OCI-LY7 (cell line): ENCODE measurements around the gene ACKR1. TPM values are rescaled to one million over a fixed set of nuclear protein-coding genes. Genes with fewer than 3 reads are reported as not detected.

ENCODE experiments used
- BruUV-seq: library from RNA; stranded (reverse); fragments of 400-500 nt; replicated peaks from 2 replicates; lab custom pipeline; 2021; lab: Mats Ljungman, UMichigan
- CTCF ChIA-PET: fragments of 300-600 bp; sonication (Branson Sonifier 250); formaldehyde crosslinking; loops from one replicate; lab custom pipeline; 2022; ENCODE audit warnings: antibody characterized with exemption; ENCODE audit not compliant: unreplicated experiment; lab: Charles Lee
- POLR2A ChIA-PET: fragments of 300-600 bp; sonication (Branson Sonifier 250); formaldehyde crosslinking; loops from one replicate; lab custom pipeline; 2022; ENCODE audit warnings: antibody characterized with exemption; lab: Charles Lee
- DNase-seq: peaks from one replicate; pipeline ENCODE4 v3.0.0-alpha.2; 2015; ENCODE audit warnings: low spot score
- H2AFZ ChIP-seq: fragments of 200-600 bp; sonication (generic), shearing (Covaris generic); 2 replicates; pipeline ENCODE4 v1.6.1; 2014; ENCODE audit warnings: mild to moderate bottlenecking, antibody characterized with exemption, low read length, moderate library complexity
- H3K27ac ChIP-seq: fragments of 200-600 bp; sonication (generic); 2 replicates; pipeline ENCODE4 v1.5.1; 2014; ENCODE audit warnings: mixed run types, low read depth, mild to moderate bottlenecking, moderate library complexity, low read length, inconsistent platforms; ENCODE audit not compliant: poor library complexity, severe bottlenecking
- H3K36me3 ChIP-seq: fragments of 200-600 bp; sonication (generic); 2 replicates; pipeline ENCODE4 v1.6.1; 2014; ENCODE audit warnings: mild to moderate bottlenecking, antibody characterized with exemption, low read length, moderate library complexity, mixed read lengths; ENCODE audit not compliant: insufficient read depth
- H3K4me1 ChIP-seq: fragments of 200-600 bp; sonication (generic); 2 replicates; pipeline ENCODE4 v1.5.1; 2014; ENCODE audit warnings: mild to moderate bottlenecking, low read length; ENCODE audit not compliant: insufficient read depth, poor library complexity, severe bottlenecking
- H3K4me2 ChIP-seq: fragments of 200-600 bp; sonication (generic); 2 replicates; pipeline ENCODE4 v1.6.1; 2014; ENCODE audit warnings: mild to moderate bottlenecking, low read length
- H3K4me3 ChIP-seq: fragments of 200-600 bp; sonication (generic); 2 replicates; pipeline ENCODE4 v1.5.1; 2014; ENCODE audit warnings: mild to moderate bottlenecking, low read depth, low read length; ENCODE audit not compliant: poor library complexity, severe bottlenecking
- H3K79me2 ChIP-seq: fragments of 200-600 bp; sonication (generic); 2 replicates; pipeline ENCODE4 v1.6.1; 2016; ENCODE audit warnings: low read depth, mild to moderate bottlenecking, low read length, moderate library complexity, mixed read lengths; ENCODE audit not compliant: insufficient read depth
- H3K9me2 ChIP-seq: fragments of 200-600 bp; sonication (generic); 2 replicates; pipeline ENCODE4 v1.6.1; 2016; ENCODE audit warnings: mild to moderate bottlenecking, low read length, mixed read lengths; ENCODE audit not compliant: insufficient read depth
- H3K9me3 ChIP-seq: fragments of 200-600 bp; sonication (generic); 2 replicates; pipeline ENCODE4 v1.6.1; 2014; ENCODE audit warnings: mild to moderate bottlenecking, mixed run types, low read length, mixed read lengths
- H4K20me1 ChIP-seq: fragments of 200-600 bp; sonication (generic); 2 replicates; pipeline ENCODE4 v1.6.1; 2014; ENCODE audit warnings: mild to moderate bottlenecking, antibody characterized with exemption, low read length, moderate library complexity, mixed read lengths; ENCODE audit not compliant: insufficient read depth
- CTCF ChIP-seq: fragments of 200-600 bp; sonication (generic); conservative IDR thresholded peaks from 2 replicates; pipeline ENCODE4 v1.5.1; 2014; ENCODE audit warnings: mild to moderate bottlenecking, antibody characterized with exemption, low read length, moderate library complexity, mixed read lengths
- EZH2phosphoT487 ChIP-seq: fragments of 200-600 bp; sonication (generic); IDR thresholded peaks from 2 replicates; pipeline ENCODE4 v1.6.1; 2018; ENCODE audit warnings: low read depth, borderline replicate concordance, mild to moderate bottlenecking, mixed run types, antibody characterized with exemption, low read length, moderate library complexity, mixed read lengths
- intact Hi-C: fragments of 100-400 bp; cut with micrococcal nuclease; formaldehyde crosslinking; loops from one replicate; pipeline ENCODE4 v1.10.0; 2022; ENCODE audit not compliant: unreplicated experiment
- total RNA-seq, 2 experiments: library from RNA; depleted of rRNA in 1 of 2; stranded (reverse); fragments of >200 nt in 1 of 2; shearing (Covaris generic) in 1 of 2; gene quantifications; 2 replicates each; pipeline ENCODE4 v1.2.3, GENCODE V29; 2014 to 2022

The ACKR1 gene
- total RNA-seq, 2 experiments from 2014 or later: not detected

- H3K4me2 ChIP-seq: no peak overlapping the region
- ChIA-PET CTCF (no interaction called here), POLR2A (no interaction called here)
- TF ChIP-seq EZH2phosphoT487 (no peak), CTCF (no peak)
- no peaks in the 10 kb centered on the region for H3K79me2 ChIP-seq
- H3K9me2 ChIP-seq: no peaks in the 10 kb centered on the region
- no peak overlapping the region for H3K27ac ChIP-seq
- no peaks in the 10 kb centered on the region for H3K4me1 ChIP-seq
- H3K4me3 ChIP-seq: no peak overlapping the region
- intact Hi-C loops: loop anchor here (5.0 kb wide), 2 partner anchors 38 to 68 kb away; no protein-coding TSS in a partner anchor
- DNase-seq: no peak
- H3K36me3 ChIP-seq: no peaks in the 10 kb centered on the region
- BruUV-seq: no TSS peak
- H4K20me1 ChIP-seq: no peaks in the 10 kb centered on the region
- H2AFZ ChIP-seq: no peak overlapping the region
- H3K9me3 ChIP-seq: no peaks in the 10 kb centered on the region
Observed at GRCh38 chr1:159199901-159200300, 4.8 kb upstream of the ACKR1 start.

DNA sequence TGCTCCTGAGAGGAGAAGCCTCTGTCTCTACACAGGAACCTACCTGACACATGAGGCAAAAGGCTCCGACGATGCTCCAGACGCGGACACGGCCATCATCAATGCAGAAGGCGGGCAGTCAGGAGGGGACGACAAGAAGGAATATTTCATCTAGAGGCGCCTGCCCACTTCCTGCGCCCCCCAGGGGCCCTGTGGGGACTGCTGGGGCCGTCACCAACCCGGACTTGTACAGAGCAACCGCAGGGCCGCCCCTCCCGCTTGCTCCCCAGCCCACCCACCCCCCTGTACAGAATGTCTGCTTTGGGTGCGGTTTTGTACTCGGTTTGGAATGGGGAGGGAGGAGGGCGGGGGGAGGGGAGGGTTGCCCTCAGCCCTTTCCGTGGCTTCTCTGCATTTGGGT lies 3.9 kb upstream of the ACKR1 start:
- Histone ChIP-seq H2AFZ (no peak overlapping the region), H3K9me3 (no peaks in the 10 kb centered on the region), H3K4me2 (no peak overlapping the region), H4K20me1 (no peaks in the 10 kb centered on the region), H3K9me2 (no peaks in the 10 kb centered on the region), H3K4me3 (no peak overlapping the region), H3K4me1 (no peaks in the 10 kb centered on the region), H3K36me3 (no peaks in the 10 kb centered on the region), H3K79me2 (no peaks in the 10 kb centered on the region), H3K27ac (no peak overlapping the region)
- BruUV-seq: no TSS peak
- no peak for DNase-seq
- no peak for TF ChIP-seq CTCF
- TF ChIP-seq EZH2phosphoT487: no peak
- ChIA-PET CTCF (no interaction called here), POLR2A (no interaction called here)
- intact Hi-C loops: no loop called here

- BruUV-seq: no TSS peak
- Histone ChIP-seq H3K9me3 (no peaks in the 10 kb centered on the region), H3K9me2 (no peaks in the 10 kb centered on the region), H3K4me3 (no peak overlapping the region), H3K27ac (no peak overlapping the region), H3K4me1 (no peaks in the 10 kb centered on the region), H3K4me2 (no peak overlapping the region), H4K20me1 (no peaks in the 10 kb centered on the region), H3K36me3 (no peaks in the 10 kb centered on the region), H2AFZ (no peak overlapping the region), H3K79me2 (no peaks in the 10 kb centered on the region)
- TF ChIP-seq CTCF (no peak), EZH2phosphoT487 (no peak)
- intact Hi-C loops: no loop called here
- DNase-seq: no peak
- CTCF ChIA-PET: no interaction called here
- POLR2A ChIA-PET: no interaction called here
Observed at GRCh38 chr1:159201642-159202041, 3.0 kb upstream of the ACKR1 start.
